ENCODE data around the gene PATL1.

Gene PATL1

GRCh38 chr11:59601788-59602187 is 67.0 kb downstream of the PATL1 start:
- H3K36me3 ChIP-seq (ENCODE audit: control insufficient read depth in 5 of 5, insufficient read depth in 5 of 5, low read length in 5 of 5): peaks cover 48 to 94% (median 85%) of the 10 kb centered on the region in 5 donors
- no peak overlapping the region for H3K4me3 ChIP-seq (ENCODE audit: low read depth in 1 of 5, low read length in 5 of 5)
- peak overlapping the region; percentile 57 for H3K27ac ChIP-seq (ENCODE audit: low read depth, low read length)
- H3K9me3 ChIP-seq (ENCODE audit: control insufficient read depth in 5 of 5, low read length in 5 of 5): no peaks in the 10 kb centered on the region
- no peaks in the 10 kb centered on the region for H3K27me3 ChIP-seq (ENCODE audit: control insufficient read depth in 5 of 5, insufficient read depth in 4 of 5, low read length in 5 of 5)
- H3K4me1 ChIP-seq (ENCODE audit: control insufficient read depth in 5 of 5, insufficient read depth in 5 of 5, low read length in 5 of 5): peaks cover 0 to 3% (median 0%) of the 10 kb centered on the region in 5 donors
- H3K9ac ChIP-seq (ENCODE audit: low read length in 5 of 5): no peak overlapping the region

- peaks cover 36 to 91% (median 79%) of the 10 kb centered on the region in 5 donors for H3K36me3 ChIP-seq (ENCODE audit: control insufficient read depth in 5 of 5, insufficient read depth in 5 of 5, low read length in 5 of 5)
- peaks cover 0 to 10% (median 0%) of the 10 kb centered on the region in 5 donors for H3K4me1 ChIP-seq (ENCODE audit: control insufficient read depth in 5 of 5, insufficient read depth in 5 of 5, low read length in 5 of 5)
- no peaks in the 10 kb centered on the region for H3K27me3 ChIP-seq (ENCODE audit: control insufficient read depth in 5 of 5, insufficient read depth in 4 of 5, low read length in 5 of 5)
- H3K9ac ChIP-seq (ENCODE audit: low read length in 5 of 5): no peak overlapping the region
- H3K9me3 ChIP-seq (ENCODE audit: control insufficient read depth in 5 of 5, low read length in 5 of 5): no peaks in the 10 kb centered on the region
- H3K4me3 ChIP-seq (ENCODE audit: low read depth in 1 of 5, low read length in 5 of 5): no peak overlapping the region
- no peak overlapping the region for H3K27ac ChIP-seq (ENCODE audit: low read depth, low read length)
Observed at GRCh38 chr11:59600636-59601035, 68.2 kb downstream of the PATL1 start.

GRCh38 chr11:59600234-59600633 is 68.6 kb downstream of the PATL1 start:
- no peak overlapping the region for H3K27ac ChIP-seq (ENCODE audit: low read depth, low read length)
- no peaks in the 10 kb centered on the region for H3K27me3 ChIP-seq (ENCODE audit: control insufficient read depth in 5 of 5, insufficient read depth in 4 of 5, low read length in 5 of 5)
- H3K9ac ChIP-seq (ENCODE audit: low read length in 5 of 5): no peak overlapping the region
- H3K9me3 ChIP-seq (ENCODE audit: control insufficient read depth in 5 of 5, low read length in 5 of 5): no peaks in the 10 kb centered on the region
- peaks cover 0 to 10% (median 0%) of the 10 kb centered on the region in 5 donors for H3K4me1 ChIP-seq (ENCODE audit: control insufficient read depth in 5 of 5, insufficient read depth in 5 of 5, low read length in 5 of 5)
- no peak overlapping the region for H3K4me3 ChIP-seq (ENCODE audit: low read depth in 1 of 5, low read length in 5 of 5)
- H3K36me3 ChIP-seq (ENCODE audit: control insufficient read depth in 5 of 5, insufficient read depth in 5 of 5, low read length in 5 of 5): peaks cover 35 to 91% (median 78%) of the 10 kb centered on the region in 5 donors

- H3K36me3 ChIP-seq (ENCODE audit: control insufficient read depth in 5 of 5, insufficient read depth in 5 of 5, low read length in 5 of 5): peaks cover 43 to 93% (median 79%) of the 10 kb centered on the region in 5 donors
- peaks cover 0 to 10% (median 0%) of the 10 kb centered on the region in 5 donors for H3K4me1 ChIP-seq (ENCODE audit: control insufficient read depth in 5 of 5, insufficient read depth in 5 of 5, low read length in 5 of 5)
Observed at GRCh38 chr11:59598961-59599360, 69.9 kb downstream of the PATL1 start.

More at GRCh38 chr11:59598961-59599360, 69.9 kb downstream of the PATL1 start:
- Histone ChIP-seq H3K27me3 (ENCODE audit: control insufficient read depth in 5 of 5, insufficient read depth in 4 of 5, low read length in 5 of 5) (no peaks in the 10 kb centered on the region), H3K27ac (ENCODE audit: low read depth, low read length) (no peak overlapping the region), H3K4me3 (ENCODE audit: low read depth in 1 of 5, low read length in 5 of 5) (no peak overlapping the region), H3K9ac (ENCODE audit: low read length in 5 of 5) (no peak overlapping the region), H3K9me3 (ENCODE audit: control insufficient read depth in 5 of 5, low read length in 5 of 5) (no peaks in the 10 kb centered on the region)
